Superior temporal gyrus (tissue), 1 donor: ENCODE data around the gene MYO1H.

ENCODE experiments used
- DNase-seq: peaks from one replicate; pipeline ENCODE4 v3.0.0-alpha.2; 2016; ENCODE audit errors: extremely low spot score

MYO1H gene

GRCh38 chr12:109448272-109448671 is 100.6 kb downstream of the MYO1H start:
- no peak for DNase-seq

GRCh38 chr12:109448707-109449390 is 101.1 kb downstream of the MYO1H start:
- DNase-seq, result no peak

GRCh38 chr12:109449845-109450532 is 102.3 kb downstream of the MYO1H start:
- no peak for DNase-seq

DNA sequence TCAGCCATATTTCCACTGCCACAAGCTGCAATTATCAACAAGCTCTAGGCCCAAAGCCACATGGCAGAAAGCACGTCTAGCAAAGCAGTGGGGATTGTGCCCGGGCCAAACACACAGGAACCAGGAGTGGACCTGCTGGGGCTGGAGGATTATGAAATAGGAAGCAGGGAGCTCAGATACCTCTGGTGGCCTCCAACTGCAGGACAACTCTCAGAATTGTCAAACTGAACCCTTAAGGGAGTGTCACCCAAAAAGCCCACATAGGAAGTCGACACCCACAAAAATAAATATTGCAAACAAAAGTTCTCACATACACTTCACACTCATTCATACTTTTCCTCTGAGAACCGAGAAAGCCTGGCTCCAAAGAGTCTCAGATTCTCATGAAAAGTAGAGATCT is 103.3 kb downstream of the MYO1H start:
- DNase-seq, result no peak

DNA sequence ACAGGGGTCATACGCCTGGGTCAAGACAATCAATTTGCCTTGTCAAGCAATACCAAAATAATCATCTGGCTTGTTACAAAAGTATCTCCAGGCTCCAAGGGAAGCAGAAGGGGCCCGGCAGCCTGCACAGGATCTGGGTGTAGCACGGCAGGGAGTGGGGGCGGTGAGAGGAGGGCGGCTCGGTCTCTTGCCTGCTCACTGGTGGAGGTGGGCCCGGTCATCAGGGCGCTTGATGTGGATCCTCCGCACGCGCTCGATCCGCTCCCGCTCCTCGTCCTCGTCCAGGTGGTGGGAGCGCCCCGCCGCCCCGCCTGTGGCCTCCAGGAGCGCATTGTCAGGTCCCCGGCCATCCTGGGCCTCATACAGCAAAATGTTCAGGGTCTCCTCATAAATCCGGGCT is 103.7 kb downstream of the MYO1H start:
- no peak for DNase-seq

GRCh38 chr12:109452489-109452888 is 104.8 kb downstream of the MYO1H start:
- DNase-seq, result no peak

DNA sequence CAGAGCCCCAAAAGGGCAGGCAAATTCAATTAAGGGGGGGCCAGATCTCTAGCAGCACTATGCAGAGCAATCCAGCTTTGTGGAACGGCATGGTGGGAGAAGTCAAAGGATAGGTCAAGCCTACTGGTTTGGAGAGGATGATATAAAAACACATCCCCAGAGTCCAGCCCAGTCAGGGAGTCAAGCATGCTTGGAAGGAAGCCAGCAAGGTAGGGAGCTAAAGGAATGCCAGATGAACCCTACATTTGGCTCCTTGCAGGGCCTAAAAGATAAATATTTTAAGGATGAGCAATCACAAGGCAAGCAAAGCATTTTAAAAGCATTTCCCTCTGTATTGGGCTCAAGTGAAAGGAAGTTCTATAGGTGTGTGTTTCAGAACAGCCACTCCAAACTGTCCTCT is 108.0 kb downstream of the MYO1H start:
- DNase-seq, result no peak

DNA sequence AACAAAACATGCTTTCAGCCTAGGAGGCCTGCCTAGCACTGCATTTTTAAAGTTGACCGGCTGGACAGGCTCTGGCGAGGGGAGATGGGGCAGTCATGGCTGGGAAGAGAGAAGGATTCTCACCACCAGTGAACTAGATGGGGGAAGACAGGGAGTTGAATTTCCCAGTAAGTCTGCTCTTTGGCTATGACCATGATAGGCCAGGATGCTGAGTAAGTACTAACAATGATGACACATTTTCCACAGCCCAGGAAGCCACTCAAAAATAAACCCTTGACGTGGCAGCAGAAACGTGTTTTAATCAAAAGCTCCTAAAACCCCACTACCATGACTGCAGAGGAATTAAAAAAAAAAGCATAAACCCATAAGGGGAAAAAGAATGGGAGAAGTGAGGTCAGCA is 110.4 kb downstream of the MYO1H start:
- DNase-seq, result no peak

DNA sequence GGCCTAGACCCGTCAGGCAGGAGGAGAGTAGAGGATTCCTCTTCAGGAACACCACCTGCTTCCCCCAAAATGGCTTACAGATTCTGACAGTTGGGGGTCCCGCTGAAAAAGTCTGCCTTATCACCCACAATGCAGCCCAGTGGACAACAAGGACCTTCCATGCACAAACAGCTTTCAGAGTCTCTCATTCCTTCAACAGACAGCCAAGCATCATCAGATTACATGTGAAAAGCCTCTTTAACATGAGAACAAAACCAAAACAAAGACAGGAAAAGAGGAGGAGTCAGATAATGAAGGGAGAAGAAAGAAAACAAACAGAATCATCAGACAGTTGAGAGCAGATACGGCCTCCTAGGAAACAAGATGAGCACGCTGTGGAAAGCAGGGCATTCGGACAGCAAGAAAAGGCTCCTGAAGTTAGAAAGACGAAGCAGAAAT is 111.1 kb downstream of the MYO1H start:
- DNase-seq, result peak; percentile 39

GRCh38 chr12:109459247-109459646 is 111.5 kb downstream of the MYO1H start:
- peak; percentile 27 for DNase-seq

DNA sequence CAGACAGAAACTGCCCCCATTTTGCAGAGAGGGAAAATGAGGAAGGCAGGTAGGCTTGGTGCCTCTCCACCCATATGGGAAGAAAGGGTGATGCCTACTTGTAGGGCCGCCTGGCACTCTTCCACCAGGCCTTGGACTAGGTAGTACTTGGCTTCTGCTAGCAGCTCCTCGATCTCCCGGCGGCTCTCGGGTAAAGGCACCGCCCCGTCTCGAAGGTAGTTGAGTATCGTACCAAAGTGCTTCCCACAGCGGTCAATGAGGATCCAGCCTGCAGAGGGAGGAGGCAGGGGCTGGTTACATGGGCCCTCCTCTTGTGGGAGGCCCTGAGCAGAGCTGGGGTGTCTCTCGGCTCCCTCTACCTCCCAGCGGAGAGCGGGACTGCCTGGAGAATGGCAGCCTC is 112.8 kb downstream of the MYO1H start:
- DNase-seq, result no peak

- no peak for DNase-seq
Observed at GRCh38 chr12:109461049-109461845, 113.5 kb downstream of the MYO1H start.

DNA sequence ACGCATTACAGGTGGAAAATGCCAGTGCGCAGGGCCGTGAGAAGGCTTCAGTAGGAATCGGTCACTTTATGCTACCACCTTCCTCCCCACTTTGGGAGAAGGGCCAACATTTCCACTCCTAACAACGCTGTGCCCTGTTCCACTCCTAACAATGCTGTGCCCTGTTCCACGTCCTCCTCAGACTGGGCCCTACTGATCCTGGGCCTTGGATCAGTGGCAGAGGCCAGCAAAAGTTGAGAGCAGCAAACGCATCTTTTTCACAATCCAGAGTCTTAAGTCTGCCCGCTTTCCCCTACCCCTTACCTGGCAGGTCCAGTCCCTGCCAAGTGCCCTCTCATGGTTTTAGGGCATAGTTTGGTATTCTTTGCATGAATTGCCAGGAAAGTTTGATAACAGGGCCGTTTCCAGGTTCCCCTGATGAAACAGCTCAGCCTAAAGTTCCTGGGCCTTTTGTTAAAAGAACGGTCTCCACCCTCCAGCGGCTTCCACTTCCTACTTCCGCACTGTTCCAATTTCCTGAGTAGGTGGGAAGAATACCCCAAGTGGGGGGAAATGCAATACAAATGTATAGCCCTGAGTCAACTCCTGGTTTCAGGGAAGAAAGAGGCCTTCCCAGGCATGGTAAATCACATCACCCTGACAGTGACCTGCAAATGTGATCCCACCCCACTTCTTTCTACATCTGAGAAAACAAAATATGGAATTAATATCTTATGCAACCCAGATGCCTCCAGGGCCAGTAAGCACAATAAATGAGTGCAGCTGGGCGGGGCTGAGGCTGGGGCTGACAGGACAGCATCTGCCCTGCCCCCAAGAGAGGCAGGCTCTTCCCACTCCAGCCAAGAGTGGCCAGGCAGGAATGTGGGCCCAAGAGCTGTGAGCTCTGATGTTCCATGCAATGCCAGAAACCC is 114.4 kb downstream of the MYO1H start:
- DNase-seq, result peak; percentile 61

DNA sequence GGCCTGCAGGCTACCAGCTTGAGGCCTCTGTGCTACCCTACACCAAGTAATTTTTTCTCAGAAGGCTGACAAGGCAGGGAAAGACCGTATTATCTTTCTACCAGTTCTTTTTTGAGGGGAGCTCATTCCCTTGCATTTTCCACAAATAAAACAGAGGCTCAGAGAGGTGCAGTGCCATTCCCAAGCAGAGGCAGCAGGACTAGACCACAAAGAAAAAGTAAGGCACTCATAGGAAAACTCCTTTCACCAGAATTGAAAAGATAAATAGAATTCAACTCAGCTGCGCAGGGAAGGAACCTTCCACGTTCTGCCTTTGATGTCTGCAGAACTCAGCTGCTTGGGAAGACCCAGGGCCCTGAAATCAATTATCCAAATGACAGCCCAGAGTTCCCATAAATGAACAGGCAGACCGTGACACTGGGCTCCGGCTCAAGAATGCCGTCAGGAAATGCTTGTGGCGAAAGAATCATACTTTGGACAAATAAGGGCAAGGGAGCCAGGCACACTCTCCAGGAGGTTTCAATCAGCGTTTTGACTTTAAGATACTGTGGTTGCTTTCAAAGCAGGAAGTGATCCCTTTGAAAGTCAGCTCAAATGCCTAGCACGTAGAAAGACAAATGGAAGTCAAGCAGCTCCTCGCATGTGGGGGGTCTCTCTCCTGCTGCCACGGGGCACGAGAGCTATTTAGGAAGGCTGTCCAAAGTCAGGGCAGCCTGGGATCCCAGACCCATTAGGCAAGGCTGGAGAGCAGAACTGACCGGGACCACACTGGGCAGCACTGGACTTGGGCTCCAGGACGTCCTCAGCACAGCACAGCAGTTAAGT is 115.4 kb downstream of the MYO1H start:
- peak; percentile 23 for DNase-seq

GRCh38 chr12:109463756-109464155 is 116.1 kb downstream of the MYO1H start:
- no peak for DNase-seq

DNA sequence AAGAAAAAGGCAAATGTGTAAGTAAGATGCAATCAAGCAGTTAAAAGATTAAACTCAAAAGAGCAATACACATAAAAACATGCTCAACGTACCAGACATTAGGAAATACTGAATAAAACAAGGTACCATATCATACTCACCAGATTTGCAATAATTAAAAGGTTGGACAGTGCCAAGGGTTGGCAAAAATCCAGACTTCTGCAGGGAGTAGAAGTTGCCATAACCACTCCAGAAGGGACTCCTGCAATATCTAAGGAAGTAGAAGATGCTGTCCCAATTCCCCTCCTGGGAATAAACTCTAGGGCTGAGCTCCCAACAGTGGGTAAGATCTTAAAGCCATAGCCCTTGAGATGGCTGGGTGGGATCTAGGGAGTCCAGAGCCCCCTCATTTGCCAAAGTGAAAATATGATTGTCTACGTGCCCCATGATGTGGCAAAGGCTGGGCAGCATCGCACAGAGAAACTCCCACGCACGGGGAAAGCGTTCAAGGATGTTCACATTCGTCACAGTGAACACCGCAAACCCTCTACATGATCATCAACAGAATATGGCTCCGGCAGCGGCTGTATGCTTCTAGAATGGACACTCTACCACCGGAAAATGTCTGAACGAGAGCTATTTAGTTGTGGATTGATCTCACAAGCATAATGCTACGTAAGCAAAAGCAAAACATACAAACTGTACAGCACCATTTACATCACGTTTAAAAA is 117.1 kb downstream of the MYO1H start:
- DNase-seq, result no peak

DNA sequence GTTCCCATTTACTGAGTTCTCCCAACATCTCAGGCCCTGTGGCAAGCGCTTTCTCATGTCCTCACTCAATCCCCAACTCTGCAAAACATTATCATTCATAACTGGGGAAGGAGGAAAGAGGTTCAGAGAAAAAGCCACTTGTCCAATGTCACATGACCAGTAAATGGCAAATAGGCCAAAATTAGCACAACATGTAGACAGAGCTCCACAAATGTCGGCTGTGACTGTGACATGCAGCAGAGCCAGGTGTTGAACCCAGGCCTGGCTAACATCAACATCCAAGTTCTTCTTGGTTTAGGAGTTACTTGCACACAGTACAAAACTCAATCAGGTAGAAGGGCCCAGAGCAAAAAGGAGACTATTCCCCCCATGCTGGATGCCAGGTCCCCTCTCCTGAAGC is 118.6 kb downstream of the MYO1H start:
- no peak for DNase-seq

GRCh38 chr12:109466821-109467220 is 119.1 kb downstream of the MYO1H start:
- DNase-seq, result no peak

DNA sequence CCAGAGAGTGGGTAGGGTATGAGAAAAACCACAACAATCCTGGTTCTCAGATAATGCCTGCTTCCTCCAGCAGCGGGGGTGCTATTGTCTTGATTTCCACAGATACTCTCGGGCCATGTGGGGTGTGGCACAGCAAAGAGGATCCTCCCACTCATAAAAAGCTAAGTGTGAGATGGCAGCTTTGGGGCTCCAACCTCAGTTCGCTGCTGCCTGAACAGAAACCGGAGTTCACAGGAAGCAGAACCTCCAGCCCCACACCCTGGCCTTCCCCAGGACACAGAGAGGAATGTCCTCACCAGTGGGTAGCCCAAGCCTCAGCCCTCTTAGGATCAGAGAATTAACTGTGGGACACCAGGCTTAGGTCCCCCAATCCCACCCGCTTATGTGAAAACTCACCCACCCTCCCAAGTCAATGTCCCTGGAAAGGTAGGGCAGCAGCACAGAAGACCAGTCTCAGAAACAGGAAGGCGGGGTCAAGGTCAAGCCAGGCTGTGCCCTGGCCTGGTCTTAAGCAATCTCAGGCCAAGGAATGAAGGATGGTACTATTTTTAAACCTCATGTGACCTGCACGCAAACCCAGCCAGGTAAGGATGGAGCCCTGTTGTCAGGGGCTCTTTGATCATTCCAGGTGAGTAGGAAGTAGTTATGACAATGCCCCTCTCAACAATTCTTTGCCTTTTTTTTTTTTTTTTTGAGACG is 120.4 kb downstream of the MYO1H start:
- DNase-seq, result no peak
